ENCODE measurements around the gene EGF.

Gene EGF

DNA sequence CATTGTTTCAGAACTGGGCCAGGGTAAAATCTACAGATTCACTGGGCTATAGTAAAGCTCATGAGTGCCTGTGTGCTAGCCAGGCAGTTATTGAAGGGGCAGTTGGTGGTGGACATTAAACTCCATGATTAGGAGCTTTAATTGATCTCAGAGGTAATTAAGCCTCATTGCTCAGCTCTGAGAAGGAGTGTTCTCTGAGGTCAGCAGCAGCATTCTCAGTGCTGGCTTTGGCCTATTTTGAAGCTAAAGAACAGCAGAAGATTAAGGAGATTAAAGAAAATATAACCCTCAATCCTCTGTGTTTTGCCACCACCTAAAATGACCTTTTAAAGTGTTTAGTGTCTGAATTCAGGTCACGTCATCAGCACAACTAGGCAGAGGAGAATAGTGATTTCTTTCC lies 42.5 kb downstream of the EGF start:
- no peak overlapping the region for H2AFZ ChIP-seq (ENCODE audit: low read depth, low read length, severe bottlenecking)
- no peak overlapping the region for H3K9ac ChIP-seq (ENCODE audit: low read length)
- no peaks in the 10 kb centered on the region for H3K79me2 ChIP-seq (ENCODE audit: insufficient read depth, low read length)
- H3K4me3 ChIP-seq (ENCODE audit: insufficient read depth, low read length, poor library complexity, severe bottlenecking) = no peak overlapping the region
- TF ChIP-seq EZH2phosphoT487 (conservative IDR thresholded peaks at IDR 0.05; ENCODE audit: low read length) = no peak
- TF ChIP-seq, protein P1, sequence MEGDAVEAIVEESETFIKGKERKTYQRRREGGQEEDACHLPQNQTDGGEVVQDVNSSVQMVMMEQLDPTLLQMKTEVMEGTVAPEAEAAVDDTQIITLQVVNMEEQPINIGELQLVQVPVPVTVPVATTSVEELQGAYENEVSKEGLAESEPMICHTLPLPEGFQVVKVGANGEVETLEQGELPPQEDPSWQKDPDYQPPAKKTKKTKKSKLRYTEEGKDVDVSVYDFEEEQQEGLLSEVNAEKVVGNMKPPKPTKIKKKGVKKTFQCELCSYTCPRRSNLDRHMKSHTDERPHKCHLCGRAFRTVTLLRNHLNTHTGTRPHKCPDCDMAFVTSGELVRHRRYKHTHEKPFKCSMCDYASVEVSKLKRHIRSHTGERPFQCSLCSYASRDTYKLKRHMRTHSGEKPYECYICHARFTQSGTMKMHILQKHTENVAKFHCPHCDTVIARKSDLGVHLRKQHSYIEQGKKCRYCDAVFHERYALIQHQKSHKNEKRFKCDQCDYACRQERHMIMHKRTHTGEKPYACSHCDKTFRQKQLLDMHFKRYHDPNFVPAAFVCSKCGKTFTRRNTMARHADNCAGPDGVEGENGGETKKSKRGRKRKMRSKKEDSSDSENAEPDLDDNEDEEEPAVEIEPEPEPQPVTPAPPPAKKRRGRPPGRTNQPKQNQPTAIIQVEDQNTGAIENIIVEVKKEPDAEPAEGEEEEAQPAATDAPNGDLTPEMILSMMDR (IDR thresholded peaks at IDR 0.05; ENCODE audit: insufficient read depth, low read length, poor library complexity, severe bottlenecking) = no peak
- no peaks in the 10 kb centered on the region for H3F3A ChIP-seq (ENCODE audit: insufficient read depth)
- no peak overlapping the region for H3K4me2 ChIP-seq (ENCODE audit: low read depth, low read length, poor library complexity, severe bottlenecking)
- H4K20me1 ChIP-seq (ENCODE audit: low read depth, low read length) = no peaks in the 10 kb centered on the region
- no peak overlapping the region for H3K27ac ChIP-seq (ENCODE audit: low read depth, low read length)
- no peaks in the 10 kb centered on the region for H3K9me2 ChIP-seq (replicated peaks; ENCODE audit: insufficient read depth, low read length)
- H3K27me3 ChIP-seq (ENCODE audit: low read length) = no peaks in the 10 kb centered on the region
- no peaks in the 10 kb centered on the region for H3K9me3 ChIP-seq (ENCODE audit: insufficient read depth, low read length)
- H3K36me3 ChIP-seq (ENCODE audit: low read length) = no peaks in the 10 kb centered on the region

DNA sequence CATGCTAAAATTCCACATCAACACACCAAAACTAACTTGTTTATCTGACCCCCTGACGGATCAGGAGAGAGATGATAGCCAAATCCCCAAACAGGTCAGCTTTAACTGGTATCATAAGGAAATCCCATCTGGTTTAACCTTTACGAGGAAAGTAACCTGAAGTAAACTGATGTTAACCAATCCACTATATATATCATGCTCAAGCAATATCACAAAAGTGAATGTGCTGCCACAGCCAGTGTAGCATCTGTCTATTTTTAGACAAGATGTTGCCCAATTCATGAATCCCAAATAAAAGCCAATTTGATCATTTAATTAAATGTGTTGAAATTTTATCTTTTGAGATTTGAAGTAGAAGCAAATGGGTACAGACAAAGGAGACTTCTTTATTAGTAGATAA lies 44.5 kb downstream of the EGF start:
- Histone ChIP-seq H3K9me3 (ENCODE audit: insufficient read depth, low read length) (no peaks in the 10 kb centered on the region), H3K9ac (ENCODE audit: low read length) (no peak overlapping the region), H3F3A (ENCODE audit: insufficient read depth) (no peaks in the 10 kb centered on the region), H3K27ac (ENCODE audit: low read depth, low read length) (no peak overlapping the region), H3K9me2 (replicated peaks; ENCODE audit: insufficient read depth, low read length) (no peaks in the 10 kb centered on the region), H3K36me3 (ENCODE audit: low read length) (no peaks in the 10 kb centered on the region), H3K27me3 (ENCODE audit: low read length) (no peaks in the 10 kb centered on the region), H3K4me3 (ENCODE audit: insufficient read depth, low read length, poor library complexity, severe bottlenecking) (no peak overlapping the region), H3K4me2 (ENCODE audit: low read depth, low read length, poor library complexity, severe bottlenecking) (no peak overlapping the region), H4K20me1 (ENCODE audit: low read depth, low read length) (no peaks in the 10 kb centered on the region), H3K79me2 (ENCODE audit: insufficient read depth, low read length) (no peaks in the 10 kb centered on the region), H2AFZ (ENCODE audit: low read depth, low read length, severe bottlenecking) (no peak overlapping the region)
- no peak for TF ChIP-seq EZH2phosphoT487 (conservative IDR thresholded peaks at IDR 0.05; ENCODE audit: low read length)
- TF ChIP-seq, protein P1 (IDR thresholded peaks at IDR 0.05; ENCODE audit: insufficient read depth, low read length, poor library complexity, severe bottlenecking) = no peak

DNA sequence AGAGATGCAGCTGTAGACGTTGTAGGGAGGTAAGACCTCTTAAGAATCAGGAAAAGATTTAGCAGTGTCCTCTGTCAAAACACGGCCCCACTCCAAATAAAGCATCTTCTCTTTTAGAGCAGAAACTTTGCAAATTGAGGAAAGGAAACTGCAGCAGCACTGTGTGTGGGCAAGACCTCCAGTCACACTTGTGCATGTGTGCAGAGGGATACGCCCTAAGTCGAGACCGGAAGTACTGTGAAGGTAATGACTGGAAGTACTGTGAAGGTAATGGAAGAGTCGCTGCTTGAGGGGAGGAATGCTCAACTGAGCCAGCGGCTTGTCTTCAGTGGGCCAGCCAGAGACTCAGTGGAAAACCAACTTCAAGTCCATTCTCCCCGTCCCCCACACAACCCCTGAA lies 46.5 kb downstream of the EGF start:
- TF ChIP-seq, protein P1 (IDR thresholded peaks at IDR 0.05; ENCODE audit: insufficient read depth, low read length, poor library complexity, severe bottlenecking) = no peak
- no peak for TF ChIP-seq EZH2phosphoT487 (conservative IDR thresholded peaks at IDR 0.05; ENCODE audit: low read length)
- Histone ChIP-seq H3K9ac (ENCODE audit: low read length) (no peak overlapping the region), H4K20me1 (ENCODE audit: low read depth, low read length) (no peaks in the 10 kb centered on the region), H3K79me2 (ENCODE audit: insufficient read depth, low read length) (no peaks in the 10 kb centered on the region), H3K27ac (ENCODE audit: low read depth, low read length) (no peak overlapping the region), H3K27me3 (ENCODE audit: low read length) (no peaks in the 10 kb centered on the region), H3K9me3 (ENCODE audit: insufficient read depth, low read length) (no peaks in the 10 kb centered on the region), H3K4me3 (ENCODE audit: insufficient read depth, low read length, poor library complexity, severe bottlenecking) (no peak overlapping the region), H3K9me2 (replicated peaks; ENCODE audit: insufficient read depth, low read length) (no peaks in the 10 kb centered on the region), H3F3A (ENCODE audit: insufficient read depth) (no peaks in the 10 kb centered on the region), H3K4me2 (ENCODE audit: low read depth, low read length, poor library complexity, severe bottlenecking) (no peak overlapping the region), H2AFZ (ENCODE audit: low read depth, low read length, severe bottlenecking) (no peak overlapping the region), H3K36me3 (ENCODE audit: low read length) (no peaks in the 10 kb centered on the region)

All from SU-DHL-6 (cell line).